Caki2 (cell line): ENCODE results near the gene POP4. TPM values are rescaled to one million over a fixed set of nuclear protein-coding genes. Genes with fewer than 3 reads are reported as not detected.
A peak's percentile ranks its signal among the peaks of the same experiment; 100 is the strongest.

Source experiments
- DNase-seq: peaks from one replicate; pipeline ENCODE4 v3.0.0-alpha.2; 2015; ENCODE audit warnings: low read depth
- in situ Hi-C: cut with HindIII; loops from 2 replicates; pipeline ENCODE4 v1.10.0; 2016; ENCODE audit warnings: low sequenced_read_pairs, low pct_unique_long_range_greater_than_20kb, mixed read lengths
- total RNA-seq: library from RNA; depleted of rRNA; stranded (reverse); fragments of >200 nt; shearing (Covaris generic); gene quantifications from 2 replicates; pipeline ENCODE4 v1.2.3, GENCODE V29; 2014; ENCODE audit warnings: low replicate concordance

POP4 gene
- total RNA-seq, 1 experiment from 2014 or later: 190 TPM

DNA sequence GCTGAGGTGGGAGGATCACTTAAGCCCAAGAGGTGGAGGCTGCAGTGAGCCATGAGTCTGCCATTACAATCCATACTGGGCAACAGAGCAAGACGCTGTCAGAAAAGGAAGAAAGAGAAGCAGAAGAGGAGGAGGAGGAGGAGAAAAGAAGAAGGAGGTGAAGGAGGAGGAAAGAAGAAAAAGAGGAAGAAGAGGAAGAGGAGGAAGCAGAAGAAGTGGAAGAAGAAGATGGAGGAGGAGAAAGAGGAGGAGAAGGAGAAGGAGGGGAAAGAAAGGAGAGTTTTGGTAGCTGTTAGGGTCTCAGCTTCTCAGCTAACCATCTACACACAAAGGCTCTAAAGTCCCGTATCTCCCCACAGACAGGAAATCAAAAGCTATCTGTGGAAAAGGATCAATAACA is 35.5 kb downstream of the POP4 start:
- in situ Hi-C loops: no loop called here
- no peak for DNase-seq

DNA sequence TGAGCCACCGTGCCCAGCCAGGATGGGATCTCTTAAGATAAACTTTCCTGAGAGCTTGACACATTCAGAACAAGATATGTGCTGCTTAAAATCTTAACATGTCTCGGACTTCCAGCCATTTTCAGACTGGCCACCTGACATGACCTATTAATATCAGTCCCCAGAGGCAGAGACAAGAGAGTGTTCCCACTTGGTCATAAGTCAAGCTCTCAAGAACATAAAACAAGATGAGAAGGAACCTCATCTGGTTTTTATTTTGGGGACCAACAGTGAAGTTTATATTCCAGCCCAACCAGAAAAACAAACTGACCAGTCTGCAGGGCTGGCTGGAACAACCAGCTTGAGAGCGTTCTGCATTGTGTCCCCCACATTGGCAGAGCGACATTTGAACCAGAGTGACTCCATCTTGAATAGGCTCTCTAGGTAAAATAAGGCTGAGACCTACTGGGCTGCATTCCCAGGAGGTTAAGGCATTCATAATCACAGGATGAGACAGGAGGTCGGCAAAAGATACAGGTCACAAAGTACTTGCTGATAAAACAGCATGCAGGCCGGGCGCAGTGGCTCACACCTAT is 37.4 kb downstream of the POP4 start:
- in situ Hi-C loops: no loop called here

DNA sequence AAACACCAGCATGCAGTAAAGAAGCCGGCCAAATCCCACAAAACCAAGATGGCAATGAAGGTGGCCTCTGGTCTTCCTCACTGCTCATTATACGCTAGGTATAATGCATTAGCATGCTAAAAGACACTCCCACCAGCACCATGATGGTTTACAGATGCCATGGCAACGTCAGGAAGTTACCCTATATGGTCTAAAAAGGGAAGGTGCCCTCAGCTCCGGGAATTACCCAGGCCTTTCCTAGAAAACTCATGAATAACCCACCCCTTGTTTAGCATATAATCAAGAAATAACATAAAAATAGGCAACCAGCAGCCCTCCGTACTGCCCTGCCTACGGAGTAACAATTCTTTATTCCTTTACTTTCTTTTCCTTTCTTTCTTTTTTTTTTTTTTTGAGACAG is 38.1 kb downstream of the POP4 start:
- DNase-seq: no peak
- in situ Hi-C loops: no loop called here

More for the DNA sequence above, 37.4 kb downstream of the POP4 start:
- DNase-seq: no peak

DNA sequence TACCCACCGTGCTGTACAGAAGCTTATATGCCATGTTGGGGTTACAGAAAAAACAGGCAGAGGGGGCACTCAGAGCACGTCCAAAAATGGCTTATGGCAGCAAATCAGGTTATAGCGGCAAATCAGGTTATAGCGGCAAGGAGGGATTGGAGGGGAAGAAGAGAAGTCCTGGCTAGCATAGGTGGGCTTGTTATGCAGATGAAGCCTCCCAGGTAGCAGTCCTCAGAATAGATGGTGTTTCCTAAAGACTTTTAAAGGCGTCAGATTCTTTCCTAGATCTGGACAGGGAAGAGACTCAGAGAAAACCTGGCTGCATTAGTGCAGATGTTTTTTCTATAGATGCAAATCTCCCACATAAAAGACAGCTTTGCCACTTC is 39.4 kb downstream of the POP4 start:
- in situ Hi-C loops: no loop called here
- DNase-seq: no peak

DNA sequence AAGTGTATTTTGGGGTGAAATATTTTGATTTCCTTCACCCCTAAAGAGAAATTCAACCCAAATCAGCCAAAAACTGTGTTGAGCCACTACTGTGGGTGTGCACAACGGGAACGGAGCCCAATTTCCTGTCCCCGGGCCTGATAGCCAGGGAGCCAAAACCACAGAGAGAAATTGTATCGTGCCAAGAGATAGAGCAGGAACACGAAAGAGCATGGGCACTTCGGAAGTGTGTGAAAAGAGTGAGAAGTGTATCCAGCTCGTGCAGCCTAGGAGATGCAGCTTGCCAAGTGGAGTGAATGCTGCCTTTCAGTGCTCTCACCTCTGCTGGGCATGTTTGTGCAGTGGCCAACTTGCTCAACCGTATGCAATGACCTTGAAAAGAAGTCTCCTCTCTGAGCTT is 39.8 kb downstream of the POP4 start:
- no peak for DNase-seq
- in situ Hi-C loops: no loop called here

DNA sequence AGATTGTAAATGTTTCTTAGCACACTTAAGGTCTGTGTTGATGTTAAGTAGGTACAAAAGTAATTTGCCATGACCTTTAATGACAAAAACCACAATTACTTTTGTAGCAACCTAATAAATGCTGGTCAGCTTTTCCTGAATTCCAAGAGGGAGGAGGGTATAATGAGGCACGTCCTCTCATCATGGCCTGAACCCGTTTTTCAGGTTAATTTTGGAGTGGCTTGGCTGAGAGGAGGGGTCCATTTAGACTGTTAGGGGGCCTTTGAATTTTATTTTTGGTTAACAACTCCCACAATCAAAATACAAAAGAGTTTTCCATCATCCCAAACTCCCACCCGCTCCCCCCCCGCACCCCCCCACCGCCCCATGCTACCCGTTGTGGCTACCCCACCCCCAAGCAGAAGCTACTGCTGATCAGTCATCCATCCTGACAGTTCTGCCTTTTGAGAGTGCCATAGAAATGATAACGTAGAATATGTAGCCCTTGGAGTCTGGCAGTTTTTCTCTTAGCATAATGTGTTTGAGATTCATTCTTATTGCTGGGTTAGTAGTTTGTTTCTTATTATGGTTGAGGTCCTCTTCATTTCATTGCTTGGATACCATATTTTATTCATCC is 44.8 kb downstream of the POP4 start:
- in situ Hi-C loops: no loop called here
- DNase-seq: no peak

DNA sequence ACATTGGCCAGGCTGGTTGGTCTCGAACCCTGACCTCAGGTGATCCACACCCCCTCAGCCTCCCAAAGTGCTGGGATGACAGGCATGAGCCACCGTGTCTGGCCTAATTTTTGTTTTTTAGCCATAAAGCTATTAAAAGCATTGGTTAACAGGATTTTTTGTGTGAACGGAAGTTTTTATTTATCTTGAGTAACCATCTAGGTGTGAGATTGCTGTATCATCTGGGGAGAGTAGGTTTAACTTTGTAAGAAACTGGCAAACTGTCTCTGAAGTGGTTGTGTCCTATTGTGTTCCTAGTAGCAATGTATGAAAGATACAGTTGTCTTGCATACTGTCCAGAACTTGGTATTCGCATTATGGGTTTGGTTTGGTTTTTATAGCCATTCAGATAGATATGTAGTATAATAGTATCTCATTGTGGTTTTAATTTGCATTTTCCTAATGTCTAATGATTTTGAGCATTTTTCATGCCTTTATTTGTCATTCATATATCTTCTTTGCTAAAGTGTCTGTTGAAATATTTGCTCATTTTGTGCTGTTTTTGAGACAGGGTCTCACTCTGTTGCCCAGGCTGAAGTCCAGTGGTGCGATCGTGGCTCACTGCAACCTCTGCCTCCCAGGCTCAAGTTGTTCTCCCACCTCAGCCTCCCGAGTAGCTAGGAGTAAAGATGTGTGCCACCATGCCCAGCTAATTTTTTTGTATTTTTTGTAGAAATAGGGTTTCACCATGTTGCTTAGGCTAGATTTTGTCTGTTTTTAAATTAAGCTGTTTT is 45.7 kb downstream of the POP4 start:
- no peak for DNase-seq
- in situ Hi-C loops: no loop called here

DNA sequence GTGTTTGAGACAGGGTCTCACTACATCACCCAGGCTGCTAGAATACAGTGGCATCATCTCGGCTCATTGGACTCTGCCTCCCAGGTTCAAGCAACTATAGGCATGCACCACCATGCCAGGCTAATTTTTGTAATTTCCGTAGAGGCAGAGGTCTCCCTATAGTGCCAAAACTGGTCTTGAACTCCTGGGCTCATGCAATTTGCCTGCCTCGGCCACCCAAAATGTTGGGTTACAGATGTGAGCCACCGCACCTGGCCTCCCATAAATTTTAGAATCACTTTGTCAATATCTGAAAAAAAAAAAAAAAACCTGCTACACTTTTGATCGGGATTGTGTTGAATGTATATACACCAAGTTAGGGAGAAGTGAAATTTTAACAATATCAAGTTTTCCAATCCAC is 47.3 kb downstream of the POP4 start:
- in situ Hi-C loops: no loop called here
- DNase-seq: no peak

DNA sequence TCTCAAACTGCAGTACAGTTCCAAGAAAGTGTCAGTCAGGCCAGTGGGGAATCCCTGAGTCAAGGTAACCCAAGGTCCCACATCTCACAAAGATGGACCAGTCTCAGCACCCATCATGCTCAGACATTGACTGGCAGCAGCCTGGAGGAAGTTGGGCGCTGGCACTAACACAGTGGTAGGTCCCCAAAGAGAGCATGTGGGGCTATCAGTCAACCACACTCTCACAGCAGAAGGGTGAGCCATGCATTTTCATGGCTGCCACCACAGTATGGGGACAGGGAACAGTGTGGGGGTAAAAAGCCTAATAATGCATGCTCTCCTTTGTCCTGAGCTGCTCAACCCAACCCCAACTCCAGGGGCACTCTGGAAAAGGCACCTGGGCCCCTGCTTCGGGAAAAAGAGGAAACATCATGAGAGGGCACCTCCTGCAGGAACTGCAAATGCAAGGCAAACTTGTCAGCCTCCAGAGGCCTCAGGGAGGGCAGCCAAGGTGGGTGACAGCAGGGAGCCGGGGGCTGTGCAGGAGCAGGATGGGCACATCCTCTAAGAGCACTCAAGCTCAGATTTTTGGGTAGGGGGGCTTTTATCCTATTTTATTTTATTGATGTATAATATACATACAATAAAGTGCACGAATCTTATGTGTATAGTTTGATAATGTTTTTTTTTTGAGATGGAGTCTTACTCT is 49.7 kb downstream of the POP4 start:
- no peak for DNase-seq
- in situ Hi-C loops: no loop called here

DNA sequence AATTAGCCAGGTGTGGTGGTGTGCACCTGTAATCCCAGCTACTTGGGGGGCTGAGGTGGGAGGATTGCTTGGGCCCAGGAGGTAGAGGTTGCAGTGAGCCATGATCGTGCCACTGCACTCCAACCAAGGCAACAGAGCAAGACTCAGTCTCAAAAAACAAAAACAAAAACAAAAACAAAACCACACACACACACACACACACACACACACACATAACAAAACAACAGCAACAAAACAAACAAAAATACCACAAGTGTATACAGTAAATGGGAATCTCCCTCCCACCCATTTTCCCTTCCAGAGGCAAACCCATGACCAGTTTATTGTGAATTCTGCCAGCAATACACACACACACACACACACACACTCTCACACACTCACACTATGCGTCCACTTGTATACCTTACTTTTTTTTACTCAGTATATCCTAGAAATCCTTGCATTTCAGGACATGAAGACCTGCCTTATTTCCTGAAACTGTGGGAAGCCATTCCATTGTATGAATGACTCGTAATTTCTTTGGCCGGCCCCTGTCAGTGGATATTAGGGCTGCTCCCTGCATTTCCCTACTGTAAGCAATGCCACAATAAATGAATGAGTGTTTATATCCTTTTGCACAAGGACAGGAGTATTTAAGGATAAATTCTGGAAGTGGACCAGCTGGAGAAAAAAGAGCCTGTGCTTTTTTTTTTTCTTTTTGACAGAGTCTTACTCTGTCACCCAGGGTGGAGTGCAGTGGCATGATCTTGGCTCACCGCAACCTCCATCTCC is 52.3 kb downstream of the POP4 start:
- no peak for DNase-seq
- in situ Hi-C loops: no loop called here

DNA sequence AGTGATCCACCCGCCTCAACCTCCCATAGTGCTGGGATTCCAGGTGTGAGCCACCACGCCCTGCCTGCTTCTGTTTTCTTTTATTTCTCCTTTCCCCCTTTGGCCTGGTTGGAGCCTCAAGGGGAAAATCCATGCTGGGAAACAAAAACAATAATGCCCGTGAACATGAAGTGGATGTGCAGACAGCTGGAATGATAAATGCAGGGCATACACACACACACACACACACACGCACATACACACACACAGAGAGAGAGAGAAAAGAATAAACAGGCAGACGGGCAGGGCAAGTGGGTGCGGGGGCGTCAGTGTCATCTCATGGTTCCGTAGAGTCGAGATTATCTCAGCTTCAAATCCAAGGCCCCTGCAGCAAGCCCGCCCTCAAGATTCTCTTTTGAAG is 54.8 kb downstream of the POP4 start:
- DNase-seq: no peak
- in situ Hi-C loops: no loop called here

DNA sequence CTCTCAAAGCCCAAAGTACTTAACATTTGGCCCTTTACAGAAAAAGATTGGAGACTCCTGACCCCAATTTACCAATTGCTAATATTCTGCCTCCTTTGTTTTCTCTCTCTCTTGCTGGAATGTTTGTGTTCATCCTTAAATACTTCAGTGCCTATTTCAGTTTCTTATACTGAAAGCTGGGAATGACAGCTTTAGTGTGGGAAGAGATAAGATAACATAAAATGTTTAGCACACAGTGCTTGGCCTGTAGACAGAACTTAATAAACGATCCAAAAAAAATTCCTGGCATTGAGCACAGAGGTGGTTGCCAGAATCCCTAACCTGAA is 56.2 kb downstream of the POP4 start:
- in situ Hi-C loops: no loop called here
- no peak for DNase-seq

DNA sequence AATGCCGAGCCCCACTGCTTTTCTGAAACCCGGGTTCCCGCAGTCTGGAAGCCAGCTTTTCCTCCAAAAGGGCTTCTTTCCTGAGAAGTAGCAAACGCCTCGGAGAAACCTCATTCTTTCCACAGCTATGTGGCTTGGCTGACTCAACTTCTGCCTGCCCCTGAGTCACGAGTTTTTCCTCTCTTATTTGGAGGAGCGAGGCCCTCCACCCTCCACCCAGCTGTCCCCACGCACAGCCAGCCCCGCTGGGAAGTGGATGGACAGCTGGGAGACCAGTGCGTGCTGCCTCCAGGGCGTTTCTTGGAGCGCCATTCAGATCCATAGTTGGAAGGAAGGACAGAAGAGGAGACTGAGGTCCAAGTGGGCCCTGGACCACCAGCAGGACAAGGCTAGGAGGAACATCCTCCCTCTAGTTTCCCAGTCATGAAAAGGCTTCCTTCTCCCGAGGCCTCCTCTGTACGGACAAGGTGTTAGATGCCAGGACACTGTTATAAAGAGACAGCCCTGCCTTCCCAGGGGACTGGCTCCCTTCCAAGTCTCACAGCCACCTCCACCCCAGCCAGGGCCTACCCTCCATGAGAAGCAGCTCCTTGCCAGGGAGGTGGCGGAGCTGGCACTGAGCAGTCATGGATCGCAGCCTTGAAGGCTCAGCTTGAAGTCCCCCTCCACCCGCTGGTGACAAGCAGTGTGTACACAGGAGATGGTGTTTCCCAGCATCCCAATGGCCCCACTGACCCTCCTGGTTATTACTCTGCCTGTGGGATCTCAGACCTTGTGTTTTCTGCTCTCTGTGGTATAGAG is 56.7 kb downstream of the POP4 start:
- DNase-seq: peak; percentile 67
- in situ Hi-C loops: no loop called here

DNA sequence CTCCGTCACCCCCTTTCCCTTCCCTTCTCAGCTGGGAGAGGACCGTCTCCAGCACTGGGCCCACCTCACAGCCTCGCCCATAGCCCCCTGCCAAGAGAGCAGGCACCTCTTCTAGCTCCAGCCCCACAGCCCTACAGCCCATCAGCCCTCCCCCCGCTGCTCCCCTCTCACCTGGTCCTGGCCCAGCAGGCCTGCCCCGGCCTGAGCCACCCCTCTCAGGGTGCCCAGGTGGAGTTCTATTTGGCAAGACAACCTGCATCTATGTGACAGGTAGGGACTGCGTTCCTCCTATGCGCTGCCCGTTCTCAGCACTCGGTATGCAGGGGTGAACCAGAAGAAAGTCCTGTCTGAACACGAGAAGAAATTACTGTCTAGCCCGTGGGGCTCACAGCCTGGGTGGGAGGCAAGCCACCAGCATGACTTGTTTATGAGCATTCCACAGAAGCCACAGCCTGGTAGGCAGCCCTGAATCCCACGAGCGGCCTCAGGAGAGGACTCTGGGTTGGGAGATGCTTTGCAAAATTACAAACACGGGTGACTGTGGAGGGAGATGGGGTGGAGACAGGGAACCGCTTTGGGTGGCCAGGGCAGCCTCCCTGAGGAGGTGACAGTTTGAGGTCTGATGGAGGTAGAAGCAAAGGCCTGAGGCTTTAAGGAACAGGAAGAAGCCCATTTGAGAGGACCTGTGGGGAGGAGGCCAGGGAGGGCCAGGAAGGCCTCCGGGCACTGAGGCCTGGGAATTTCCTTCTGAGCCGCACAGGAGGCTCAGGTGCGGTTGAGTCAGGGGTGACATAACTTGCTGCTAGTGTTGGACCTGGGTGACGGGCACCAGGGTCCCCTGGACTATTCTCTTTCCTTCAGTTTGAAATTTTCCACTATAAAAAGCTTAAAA is 58.0 kb downstream of the POP4 start:
- in situ Hi-C loops: no loop called here
- DNase-seq: peak; percentile 32

DNA sequence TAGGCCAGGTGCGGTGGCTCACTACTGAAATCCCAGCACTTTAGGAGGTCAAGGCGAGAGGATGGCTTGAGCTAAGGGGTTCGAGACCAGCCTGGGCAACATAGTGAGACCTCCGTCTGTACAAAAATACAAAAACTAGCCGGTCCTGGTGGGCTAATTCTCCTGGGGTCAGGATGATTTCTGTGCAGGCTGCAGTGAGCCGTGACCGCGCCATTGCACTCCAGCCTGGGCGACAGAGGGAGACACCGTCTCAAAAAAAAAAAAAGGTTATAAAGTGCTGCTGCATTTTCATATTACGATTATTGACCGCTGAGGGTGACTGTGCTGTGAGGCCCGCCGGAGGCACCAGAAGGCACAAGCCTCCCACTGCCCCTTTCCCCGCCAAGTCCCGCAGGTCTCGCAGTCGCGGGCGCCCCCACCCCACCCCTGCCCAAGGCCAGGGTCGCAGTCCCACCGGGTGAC is 58.7 kb downstream of the POP4 start:
- in situ Hi-C loops: no loop called here
- no peak for DNase-seq

DNA sequence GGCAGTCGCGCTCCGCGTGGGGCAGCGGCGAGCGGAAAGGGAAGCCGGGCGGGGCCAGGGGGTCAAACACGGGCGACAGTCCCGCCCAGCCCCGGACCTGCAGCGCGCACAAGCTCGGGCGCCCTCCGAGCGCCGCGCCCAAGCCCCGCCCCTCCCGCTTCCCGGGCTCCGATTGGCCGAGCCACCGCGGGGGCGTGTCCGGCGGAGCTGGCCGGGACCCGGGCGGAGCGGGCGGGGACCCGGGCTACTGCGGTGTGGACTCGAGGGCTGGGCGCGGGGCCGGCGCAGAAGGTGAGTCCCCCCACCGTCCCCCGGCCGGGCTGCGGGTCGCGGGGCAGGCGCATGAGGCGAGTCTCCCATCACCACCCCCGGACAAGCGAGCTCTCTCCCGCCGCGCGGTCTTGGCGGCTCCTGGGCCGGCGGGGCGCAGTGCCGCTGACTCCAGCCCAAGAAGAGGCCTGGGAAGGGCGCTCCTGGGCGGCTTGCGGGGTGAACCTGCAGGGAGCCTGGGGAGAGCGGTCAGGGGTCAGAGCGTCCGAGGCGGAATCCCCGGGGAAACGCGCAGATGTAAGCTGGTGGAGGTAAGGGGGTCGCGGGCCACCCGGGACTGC is 59.2 kb downstream of the POP4 start, which contains the start of gene PLEKHF1:
PLEKHF1 (plus strand) TSS at position 247 of the 611 bp plus-strand sequence. CDS start 8,379 bp downstream, outside the sequence.
- DNase-seq: peak; percentile 89
- in situ Hi-C loops: no loop called here
